HG03439 (cell line): ENCODE data around the gene RERG.

Experiments used
- ATAC-seq: cut with Tn5 transposase; IDR thresholded peaks from one replicate; pipeline ENCODE4 v1.9.1; 2021; ENCODE audit warnings: mild to moderate bottlenecking, moderate library complexity; ENCODE audit not compliant: unreplicated experiment

The RERG gene

GRCh38 chr12:15192720-15193119, 28.5 kb downstream of the RERG start:
- no peak for ATAC-seq

GRCh38 chr12:15188127-15188526, 33.1 kb downstream of the RERG start:
- ATAC-seq, result no peak

- no peak for ATAC-seq
Measured at GRCh38 chr12:15186597-15186996, 34.6 kb downstream of the RERG start.

GRCh38 chr12:15184484-15184883, 36.7 kb downstream of the RERG start:
- ATAC-seq, result no peak

- no peak for ATAC-seq
Measured at GRCh38 chr12:15183821-15184220, 37.4 kb downstream of the RERG start.

- no peak for ATAC-seq
Measured at GRCh38 chr12:15181017-15181683, 40.1 kb downstream of the RERG start.

- no peak for ATAC-seq
Measured at GRCh38 chr12:15180325-15180724, 40.9 kb downstream of the RERG start.

GRCh38 chr12:15179672-15180071, 41.5 kb downstream of the RERG start:
- no peak for ATAC-seq

- ATAC-seq, result no peak
Measured at GRCh38 chr12:15173142-15173541, 48.1 kb downstream of the RERG start.

GRCh38 chr12:15172060-15172822, 49.0 kb downstream of the RERG start:
- no peak for ATAC-seq

GRCh38 chr12:15171012-15171655, 50.1 kb downstream of the RERG start:
- ATAC-seq, result no peak

- no peak for ATAC-seq
Measured at GRCh38 chr12:15168026-15168678, 53.1 kb downstream of the RERG start.

GRCh38 chr12:15165012-15165659, 56.1 kb downstream of the RERG start:
- ATAC-seq, result no peak

- ATAC-seq, result no peak
Measured at GRCh38 chr12:15163030-15163976, 57.9 kb downstream of the RERG start.

- no peak for ATAC-seq
Measured at GRCh38 chr12:15158083-15158482, 63.1 kb downstream of the RERG start.

- ATAC-seq, result no peak
Measured at GRCh38 chr12:15157269-15157671, 63.9 kb downstream of the RERG start.

- ATAC-seq, result no peak
Measured at GRCh38 chr12:15155271-15155670, 65.9 kb downstream of the RERG start.

GRCh38 chr12:15154103-15154502, 67.1 kb downstream of the RERG start:
- ATAC-seq, result no peak

- no peak for ATAC-seq
Measured at GRCh38 chr12:15152868-15153267, 68.3 kb downstream of the RERG start.

- no peak for ATAC-seq
Measured at GRCh38 chr12:15152456-15152855, 68.8 kb downstream of the RERG start.
